Measurements from ENCODE around the gene ABHD4.
"Not testable (repeated sequence)": the region's sequence is repeated elsewhere in the genome, so short reads cannot be mapped to it uniquely, and the experiment has no call there.

ABHD4 gene, protein sequence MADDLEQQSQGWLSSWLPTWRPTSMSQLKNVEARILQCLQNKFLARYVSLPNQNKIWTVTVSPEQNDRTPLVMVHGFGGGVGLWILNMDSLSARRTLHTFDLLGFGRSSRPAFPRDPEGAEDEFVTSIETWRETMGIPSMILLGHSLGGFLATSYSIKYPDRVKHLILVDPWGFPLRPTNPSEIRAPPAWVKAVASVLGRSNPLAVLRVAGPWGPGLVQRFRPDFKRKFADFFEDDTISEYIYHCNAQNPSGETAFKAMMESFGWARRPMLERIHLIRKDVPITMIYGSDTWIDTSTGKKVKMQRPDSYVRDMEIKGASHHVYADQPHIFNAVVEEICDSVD

DNA sequence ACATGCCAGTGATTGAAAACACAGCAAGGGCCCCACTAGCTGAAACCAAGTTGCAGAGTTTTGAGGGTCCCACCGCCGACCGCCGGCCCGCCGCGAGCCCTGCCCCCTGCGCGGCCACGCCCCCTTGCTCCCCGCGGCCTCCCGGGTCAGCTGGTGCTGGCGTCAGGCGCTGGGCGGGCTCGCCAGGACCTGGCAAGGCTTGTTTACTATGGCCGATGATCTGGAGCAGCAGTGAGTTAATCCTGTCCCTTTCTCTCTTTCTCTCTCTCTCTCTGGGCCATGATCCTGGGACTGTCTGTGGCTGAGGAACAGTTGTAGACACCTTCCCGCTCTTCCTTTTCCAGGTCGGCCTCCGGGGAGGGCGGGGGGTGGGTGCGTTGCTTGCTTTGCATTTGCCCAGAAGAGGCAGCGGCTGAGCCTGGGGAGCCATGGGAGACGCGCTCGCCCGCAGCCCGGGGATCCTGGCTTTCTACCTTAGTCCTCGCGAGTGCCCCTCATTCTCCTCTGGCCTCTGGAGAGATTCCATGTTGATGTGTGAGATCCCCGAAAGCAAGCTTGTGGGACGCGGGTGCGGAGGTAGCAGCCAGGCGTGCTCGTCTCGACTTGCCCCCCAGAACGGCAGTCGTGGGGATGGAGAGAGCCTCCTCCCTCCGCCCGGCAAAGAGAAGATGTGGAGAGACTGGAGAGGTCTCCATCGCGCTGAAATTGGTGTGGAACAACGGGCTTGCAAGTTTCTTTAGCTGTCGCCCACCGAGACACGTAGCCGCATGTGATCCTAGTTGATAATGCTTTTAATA is at the start of gene ABHD4:
TSS of gene ABHD4 (plus strand) at position 202 of the 797 bp plus-strand sequence. CDS start at position 209, 7 bp downstream.
- peak in 1 of 2 donors; percentile 25 for DNase-seq (ENCODE audit: low read depth in 1 of 2, low spot score in 1 of 2)

DNA sequence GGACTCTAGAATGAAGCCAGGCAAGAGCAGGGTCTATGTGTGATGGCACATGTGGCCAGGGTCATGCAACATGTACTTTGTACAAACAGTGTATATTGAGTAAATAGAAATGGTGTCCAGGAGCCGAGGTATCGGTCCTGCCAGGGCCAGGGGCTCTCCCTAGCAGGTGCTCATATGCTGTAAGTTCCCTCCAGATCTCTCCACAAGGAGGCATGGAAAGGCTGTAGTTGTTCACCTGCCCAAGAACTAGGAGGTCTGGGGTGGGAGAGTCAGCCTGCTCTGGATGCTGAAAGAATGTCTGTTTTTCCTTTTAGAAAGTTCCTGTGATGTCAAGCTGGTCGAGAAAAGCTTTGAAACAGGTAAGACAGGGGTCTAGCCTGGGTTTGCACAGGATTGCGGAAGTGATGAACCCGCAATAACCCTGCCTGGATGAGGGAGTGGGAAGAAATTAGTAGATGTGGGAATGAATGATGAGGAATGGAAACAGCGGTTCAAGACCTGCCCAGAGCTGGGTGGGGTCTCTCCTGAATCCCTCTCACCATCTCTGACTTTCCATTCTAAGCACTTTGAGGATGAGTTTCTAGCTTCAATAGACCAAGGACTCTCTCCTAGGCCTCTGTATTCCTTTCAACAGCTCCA is 48.7 kb upstream of the ABHD4 start:
- no peak for DNase-seq (ENCODE audit: low read depth in 1 of 2, low spot score in 1 of 2)

DNA sequence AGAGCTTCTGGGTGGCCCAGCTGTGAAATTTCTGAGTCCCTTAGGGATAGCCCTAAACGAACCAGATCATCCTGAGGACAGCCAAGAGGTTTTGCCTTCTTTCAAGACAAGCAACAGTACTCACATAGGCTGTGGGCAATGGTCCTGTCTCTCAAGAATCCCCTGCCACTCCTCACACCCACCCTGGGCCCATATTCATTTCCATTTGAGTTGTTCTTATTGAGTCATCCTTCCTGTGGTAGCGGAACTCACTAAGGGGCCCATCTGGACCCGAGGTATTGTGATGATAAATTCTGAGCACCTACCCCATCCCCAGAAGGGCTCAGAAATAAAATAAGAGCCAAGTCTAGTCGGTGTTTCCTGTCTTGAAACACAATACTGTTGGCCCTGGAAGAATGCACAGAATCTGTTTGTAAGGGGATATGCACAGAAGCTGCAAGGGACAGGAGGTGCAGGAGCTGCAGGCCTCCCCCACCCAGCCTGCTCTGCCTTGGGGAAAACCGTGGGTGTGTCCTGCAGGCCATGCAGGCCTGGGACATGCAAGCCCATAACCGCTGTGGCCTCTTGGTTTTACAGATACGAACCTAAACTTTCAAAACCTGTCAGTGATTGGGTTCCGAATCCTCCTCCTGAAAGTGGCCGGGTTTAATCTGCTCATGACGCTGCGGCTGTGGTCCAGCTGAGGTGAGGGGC is 48.0 kb upstream of the ABHD4 start:
- DNase-seq (ENCODE audit: low read depth in 1 of 2, low spot score in 1 of 2) = peak; percentile 36 to 57

DNA sequence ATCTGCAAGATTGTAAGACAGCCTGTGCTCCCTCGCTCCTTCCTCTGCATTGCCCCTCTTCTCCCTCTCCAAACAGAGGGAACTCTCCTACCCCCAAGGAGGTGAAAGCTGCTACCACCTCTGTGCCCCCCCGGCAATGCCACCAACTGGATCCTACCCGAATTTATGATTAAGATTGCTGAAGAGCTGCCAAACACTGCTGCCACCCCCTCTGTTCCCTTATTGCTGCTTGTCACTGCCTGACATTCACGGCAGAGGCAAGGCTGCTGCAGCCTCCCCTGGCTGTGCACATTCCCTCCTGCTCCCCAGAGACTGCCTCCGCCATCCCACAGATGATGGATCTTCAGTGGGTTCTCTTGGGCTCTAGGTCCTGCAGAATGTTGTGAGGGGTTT is 46.5 kb upstream of the ABHD4 start:
- no peak for DNase-seq (ENCODE audit: low read depth in 1 of 2, low spot score in 1 of 2)

DNA sequence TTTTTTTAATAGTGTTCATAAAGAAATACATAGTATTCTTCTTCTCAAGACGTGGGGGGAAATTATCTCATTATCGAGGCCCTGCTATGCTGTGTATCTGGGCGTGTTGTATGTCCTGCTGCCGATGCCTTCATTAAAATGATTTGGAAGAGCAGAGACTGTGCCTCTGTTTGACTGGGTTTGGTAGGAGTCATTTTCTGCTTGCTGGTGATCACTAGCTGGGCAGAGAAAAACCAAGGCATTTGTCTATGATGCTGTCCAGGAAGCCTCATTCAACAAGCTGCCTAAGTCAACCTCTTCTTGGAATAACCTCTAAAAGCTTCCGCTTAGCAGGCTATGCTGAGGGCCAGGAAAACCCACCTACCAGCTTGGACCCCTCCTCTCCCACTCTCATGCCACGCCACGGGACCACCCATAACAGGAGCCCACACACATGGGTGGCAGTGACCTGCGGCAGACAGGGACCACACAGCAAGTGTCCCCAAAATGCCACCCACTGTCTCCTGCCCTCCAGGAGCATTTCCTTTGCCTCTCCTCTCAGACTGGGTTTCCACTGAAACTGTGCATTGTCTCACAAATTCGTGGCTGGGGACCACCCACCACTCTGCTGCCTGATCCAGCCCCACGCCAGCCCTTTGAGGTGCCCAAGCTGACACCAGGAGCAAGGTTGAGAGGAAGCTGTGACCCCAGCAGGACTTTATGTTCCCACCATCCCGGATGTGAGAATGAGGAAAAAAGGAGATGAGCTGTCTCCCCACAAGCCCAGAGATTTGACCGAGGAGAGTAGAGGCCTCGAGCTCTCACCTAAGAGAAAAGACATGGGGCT is 45.9 kb upstream of the ABHD4 start:
- DNase-seq (ENCODE audit: low read depth in 1 of 2, low spot score in 1 of 2) = no peak

DNA sequence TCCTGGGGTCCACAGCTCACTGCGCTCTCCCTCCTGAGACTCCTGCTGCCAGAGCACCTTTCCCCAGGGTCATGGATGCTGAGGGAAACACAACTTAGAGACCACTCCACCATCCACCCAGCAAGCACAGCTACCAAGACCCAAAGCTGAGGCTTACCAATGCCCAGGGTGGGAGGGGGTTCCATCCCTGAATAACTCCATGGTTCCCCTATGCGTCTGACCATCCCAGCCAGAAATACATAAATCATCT is 45.3 kb upstream of the ABHD4 start:
- DNase-seq (ENCODE audit: low read depth in 1 of 2, low spot score in 1 of 2) = no peak

DNA sequence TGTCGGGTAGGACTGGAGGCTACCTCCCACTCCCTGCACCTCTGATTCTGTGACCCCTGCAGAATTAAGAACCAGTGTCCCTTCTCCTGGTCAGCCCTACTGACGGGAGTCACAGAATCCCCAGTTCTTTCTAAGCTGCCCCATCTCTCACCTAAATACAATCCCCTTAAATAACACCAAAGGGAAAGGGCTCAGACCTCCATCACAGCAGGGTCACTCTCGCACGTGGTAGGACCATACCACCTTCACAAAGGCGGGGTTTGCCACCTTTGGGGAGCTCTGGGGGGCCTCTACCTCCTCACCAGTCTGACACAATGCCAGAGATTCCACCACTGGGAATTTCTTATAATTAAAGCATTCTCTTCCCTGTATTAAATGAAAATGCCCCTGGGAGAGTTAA is 44.7 kb upstream of the ABHD4 start:
- no peak for DNase-seq (ENCODE audit: low read depth in 1 of 2, low spot score in 1 of 2)

DNA sequence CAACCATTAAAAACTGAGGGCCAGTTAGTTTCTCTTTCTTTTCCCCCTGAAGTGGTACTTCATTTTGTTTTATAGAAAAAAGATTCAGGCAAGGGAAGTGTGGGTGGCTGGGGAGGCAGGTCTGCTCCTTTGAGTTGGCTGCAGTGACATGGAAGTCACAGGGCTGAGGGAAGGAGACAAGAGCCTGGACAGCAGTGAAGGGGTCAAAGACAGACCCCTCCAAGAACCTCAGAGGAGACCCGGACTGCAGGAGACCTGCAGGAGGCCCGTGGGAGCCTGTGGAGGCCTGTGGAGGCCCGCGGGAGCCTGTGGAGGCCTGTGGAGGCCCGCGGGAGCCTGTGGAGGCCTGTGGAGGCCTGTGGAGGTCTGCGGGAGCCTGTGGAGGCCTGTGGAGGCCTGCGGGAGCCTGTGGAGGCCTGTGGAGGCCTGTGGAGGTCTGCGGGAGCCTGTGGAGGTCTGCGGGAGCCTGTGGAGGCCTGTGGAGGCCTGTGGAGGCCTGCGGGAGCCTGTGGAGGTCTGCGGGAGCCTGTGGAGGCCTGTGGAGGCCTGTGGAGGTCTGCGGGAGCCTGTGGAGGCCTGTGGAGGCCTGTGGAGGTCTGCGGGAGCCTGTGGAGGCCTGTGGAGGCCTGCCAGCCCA is 44.1 kb upstream of the ABHD4 start:
- DNase-seq (ENCODE audit: low read depth in 1 of 2, low spot score in 1 of 2) = not testable (repeated sequence)

DNA sequence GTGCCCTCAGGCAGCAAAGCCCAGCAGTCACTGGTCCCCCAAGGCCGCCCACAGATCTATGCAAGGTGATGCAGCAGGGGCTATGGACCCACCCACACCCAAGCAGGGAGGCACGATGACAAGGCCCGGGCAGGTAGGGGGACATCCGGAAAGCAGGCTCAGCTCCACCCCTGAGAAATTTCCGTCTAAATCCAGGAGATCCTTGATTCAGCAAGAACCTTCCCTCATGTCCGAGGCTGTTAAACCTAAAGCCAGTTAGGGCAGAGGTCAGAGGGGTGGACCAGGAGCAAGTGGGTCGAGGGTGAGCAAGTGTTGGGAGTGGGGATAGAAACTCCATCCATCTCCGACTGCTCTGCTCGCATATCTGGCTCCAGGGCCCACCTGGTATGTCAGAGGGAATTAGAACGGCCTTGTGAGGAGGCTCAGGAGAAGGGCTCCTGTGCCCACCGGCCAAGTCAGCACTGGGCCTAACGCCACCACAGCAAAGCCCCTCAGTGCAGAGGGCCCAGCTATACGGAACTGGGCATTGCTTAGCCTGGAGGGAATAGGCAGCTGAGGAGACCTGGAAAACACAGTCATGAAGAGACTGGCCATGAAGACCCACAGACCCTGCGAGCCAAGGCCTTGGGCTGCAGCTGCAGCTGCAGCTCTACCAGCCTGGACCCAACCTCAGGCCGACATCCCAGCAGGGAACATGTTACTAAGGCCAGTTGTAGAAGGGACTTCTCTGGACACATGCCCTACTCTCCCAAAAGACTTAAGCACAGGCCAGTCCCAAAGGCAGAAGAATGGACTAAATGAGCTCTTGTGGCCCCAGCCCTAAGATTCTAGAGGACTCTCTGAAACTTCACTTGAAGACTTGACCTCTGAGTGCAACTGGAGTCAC is 43.4 kb upstream of the ABHD4 start:
- no peak for DNase-seq (ENCODE audit: low read depth in 1 of 2, low spot score in 1 of 2)

DNA sequence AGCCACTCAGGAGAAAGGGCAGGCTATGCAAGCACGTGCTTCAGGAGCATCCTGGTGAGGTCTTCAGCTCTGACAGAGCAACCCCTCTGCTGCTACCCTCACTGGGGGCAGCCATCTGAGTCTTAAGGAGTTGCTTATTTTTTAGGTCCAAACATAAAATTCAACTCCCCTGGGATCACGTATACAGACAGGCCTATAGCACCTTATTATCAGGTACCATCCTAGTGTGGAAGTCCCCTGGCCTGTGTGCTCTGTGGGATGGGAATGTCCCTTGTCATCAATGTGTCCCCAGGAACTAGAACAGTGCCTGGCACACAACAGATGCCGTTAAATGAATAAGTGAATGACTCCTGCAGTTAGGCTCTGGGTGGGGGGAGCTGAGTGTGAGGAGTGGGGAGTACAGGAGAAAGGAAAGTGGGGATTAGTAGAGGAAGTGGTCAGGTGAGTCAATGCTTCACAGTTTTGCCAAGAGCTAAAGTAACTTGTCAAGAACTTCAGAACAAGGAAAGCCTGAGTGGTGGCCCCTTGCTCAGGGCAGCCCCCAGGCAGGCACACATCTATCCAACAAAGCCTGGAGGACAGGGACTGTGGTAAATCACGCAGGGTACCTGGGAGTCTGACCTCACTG is 42.6 kb upstream of the ABHD4 start:
- peak in 1 of 2 donors; percentile 51 for DNase-seq (ENCODE audit: low read depth in 1 of 2, low spot score in 1 of 2)

DNA sequence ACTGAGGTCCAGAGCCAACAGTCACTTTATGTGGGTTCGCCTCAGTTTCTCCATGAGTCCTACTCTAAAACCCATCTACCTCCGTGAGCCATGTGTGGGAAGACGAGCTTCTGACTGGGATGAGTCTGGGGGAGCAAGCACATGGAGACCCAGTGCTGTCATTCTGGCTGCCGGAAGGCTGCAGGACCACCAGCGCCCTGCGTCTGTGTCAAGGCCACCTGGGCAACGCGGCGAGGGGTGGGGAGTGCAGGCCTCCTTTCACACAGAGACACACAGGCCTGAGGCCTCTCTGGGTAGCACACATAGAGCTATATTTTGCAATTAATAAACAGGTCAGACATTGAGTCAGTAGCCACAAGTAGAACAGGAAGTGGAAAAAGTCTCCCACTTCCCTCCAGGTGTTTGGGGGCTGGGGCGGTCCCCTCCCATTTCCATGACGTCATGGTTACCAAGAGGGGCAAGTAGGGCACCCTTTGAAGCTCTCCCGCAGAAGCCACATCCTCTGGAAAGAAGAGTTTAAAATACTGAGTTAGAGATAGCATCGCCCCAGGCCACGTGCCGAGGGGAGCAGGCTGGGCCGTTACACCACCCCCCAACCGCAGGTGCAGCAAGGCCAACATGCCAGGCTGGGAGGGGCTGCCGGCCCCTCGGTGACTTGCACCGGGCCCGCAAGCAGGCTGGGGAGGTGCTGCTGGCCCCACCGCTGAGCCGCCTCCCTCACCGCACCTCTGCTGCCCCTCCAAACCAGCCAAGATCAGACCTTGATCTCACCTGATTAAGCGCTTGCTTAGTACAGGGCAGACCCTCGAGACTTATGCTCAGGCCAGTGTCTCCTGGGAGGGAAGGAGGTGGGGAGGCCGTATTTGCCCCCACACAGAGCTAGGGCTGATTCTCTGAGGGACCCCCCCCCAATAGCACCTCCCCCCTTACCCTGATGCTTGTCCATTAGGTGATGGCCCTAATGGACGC is 41.8 kb upstream of the ABHD4 start:
- peak; percentile 81 to 93 for DNase-seq (ENCODE audit: low read depth in 1 of 2, low spot score in 1 of 2)

DNA sequence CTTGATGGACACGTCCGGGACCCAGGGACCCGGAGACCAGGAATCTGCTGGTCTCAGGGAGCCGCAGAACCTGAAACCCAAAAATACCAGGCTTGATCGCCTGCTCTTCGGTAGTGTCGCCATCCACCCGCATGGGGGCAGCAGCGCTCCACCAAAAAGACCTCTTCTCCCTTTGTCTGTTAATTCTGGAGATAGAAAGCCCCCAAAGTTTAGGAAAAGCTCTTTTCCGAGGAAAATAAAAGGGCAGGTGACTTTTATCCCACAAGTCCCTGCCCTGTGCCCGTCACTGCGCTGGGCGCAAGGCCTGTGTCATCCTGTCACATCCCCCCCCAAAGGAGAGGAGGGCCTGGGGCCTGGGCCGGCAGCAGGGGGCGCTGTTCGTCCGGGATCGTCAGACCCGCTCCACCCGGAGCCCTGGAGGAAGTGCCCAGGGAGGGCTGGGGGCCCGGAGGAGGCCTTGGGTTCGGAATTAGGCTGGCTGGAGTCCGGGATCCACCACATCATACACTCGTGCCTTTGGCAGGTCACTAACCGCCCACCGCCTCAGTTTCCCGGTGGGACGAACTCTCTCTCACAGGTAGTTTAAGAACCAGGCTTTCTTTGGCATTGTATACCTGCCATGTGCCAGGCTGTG is 41.0 kb upstream of the ABHD4 start:
- DNase-seq (ENCODE audit: low read depth in 1 of 2, low spot score in 1 of 2) = peak; percentile 90 to 91

DNA sequence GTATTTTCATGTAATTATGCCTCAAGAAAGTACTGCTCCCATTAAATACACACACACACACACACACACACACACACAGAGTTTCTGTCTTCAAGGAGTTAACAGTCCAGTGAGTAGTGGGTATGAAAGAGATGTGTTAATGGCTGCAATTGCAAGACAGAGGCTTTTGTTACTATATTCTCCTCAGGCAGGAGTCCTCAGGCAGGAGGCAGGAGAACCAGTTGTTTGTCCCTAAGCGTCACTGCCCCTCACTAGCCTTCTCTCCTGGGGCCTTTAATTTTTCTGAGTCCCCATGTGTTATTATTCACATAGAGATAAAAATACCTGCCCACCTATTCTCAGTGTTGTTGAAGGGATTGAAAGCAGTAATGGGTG is 40.3 kb upstream of the ABHD4 start:
- DNase-seq (ENCODE audit: low read depth in 1 of 2, low spot score in 1 of 2) = no peak

DNA sequence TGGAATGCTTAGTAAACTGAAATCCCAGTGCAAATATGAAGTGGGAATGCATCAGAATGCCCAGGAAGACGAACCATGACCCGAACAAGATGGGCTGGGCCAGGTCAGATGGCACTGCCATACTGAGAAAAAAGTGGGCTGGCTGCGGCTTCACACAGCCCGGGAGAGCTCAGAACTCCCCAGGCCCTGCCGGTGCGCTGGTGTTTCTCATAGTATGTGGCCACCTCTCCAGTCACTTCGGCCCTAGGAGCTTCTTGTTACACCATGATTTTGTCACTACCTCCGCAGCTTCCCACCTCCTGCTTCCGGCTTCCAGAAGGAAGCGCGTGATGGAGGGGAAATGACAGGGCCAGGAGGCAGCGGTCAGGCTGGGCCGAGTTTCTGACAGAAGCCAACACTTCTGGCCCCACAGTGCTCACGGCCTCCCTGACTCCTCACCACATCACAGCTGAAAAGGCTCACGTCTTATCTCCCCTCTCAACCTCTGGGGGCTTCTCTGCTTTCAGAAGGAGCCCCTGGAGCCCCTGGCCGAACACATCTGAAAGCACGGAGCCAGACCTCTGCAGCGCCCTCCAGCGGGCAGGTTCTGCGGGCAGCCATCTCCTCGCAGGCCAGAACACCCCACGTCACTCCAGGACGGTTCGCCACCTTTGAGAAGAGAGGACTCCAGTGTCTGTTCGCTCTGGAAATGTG is 39.7 kb upstream of the ABHD4 start:
- DNase-seq (ENCODE audit: low read depth in 1 of 2, low spot score in 1 of 2) = no peak

DNA sequence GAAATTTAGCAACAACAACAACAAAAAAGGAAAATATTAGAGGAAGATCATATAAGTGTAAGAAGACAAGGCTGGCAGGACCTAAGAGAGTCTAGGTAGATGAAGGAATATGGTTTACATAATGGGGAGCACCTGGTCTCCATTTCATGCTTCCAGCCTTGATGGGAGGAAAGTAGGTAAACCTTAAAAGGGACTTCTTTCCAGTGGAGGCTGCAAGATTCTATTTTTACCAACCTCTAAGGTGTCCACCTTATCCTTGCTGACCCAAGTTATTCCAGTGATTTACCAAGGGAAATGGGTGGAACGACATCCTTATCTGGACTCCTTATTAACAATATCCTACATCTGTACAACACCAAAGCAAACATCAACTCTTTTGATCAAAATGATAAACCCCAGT is 39.1 kb upstream of the ABHD4 start:
- DNase-seq (ENCODE audit: low read depth in 1 of 2, low spot score in 1 of 2) = no peak

DNA sequence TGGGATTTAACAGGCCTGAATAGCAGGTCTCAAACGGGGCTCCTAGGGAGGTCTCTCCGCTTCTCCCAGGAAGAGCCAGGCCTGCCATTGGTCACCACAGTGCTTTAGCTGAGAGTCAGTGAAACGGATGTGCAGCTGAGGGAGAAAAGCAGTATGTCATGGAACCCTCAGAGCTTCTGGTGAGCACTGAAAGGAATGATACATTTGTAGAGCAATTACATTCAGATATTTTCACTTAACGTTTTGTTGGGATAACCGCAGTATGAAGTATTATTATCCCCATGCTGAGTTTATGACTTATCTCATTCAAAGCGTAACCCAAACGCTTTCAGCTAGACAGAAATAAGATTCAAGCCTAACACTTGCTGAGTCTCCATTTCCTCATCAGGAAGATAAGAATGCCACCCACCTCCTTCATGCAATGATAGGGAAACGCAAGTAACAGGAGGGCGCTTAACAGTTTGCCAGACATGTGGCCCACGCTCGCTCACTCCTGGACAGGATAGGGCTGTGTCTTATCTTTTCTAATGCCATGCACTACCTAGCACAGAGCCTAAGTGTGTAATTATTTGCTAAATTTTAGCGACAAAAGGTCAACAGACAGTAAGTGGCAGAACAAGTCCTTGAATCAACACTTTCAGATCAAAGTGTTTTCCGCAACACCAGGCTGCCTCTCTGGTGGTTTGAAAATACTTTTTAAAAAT is 37.3 kb upstream of the ABHD4 start:
- DNase-seq (ENCODE audit: low read depth in 1 of 2, low spot score in 1 of 2) = no peak

All from stimulated activated CD4-positive, alpha-beta T cell treated with anti-CD3 and anti-CD28 coated beads, Interleukin-15, amount 100 ng/mL, for 1 hour (primary cell).